NAMALWA (cell line): Measurements from ENCODE around the gene FGA.
"Not testable (repeated sequence)": the region's sequence is repeated elsewhere in the genome, so short reads cannot be mapped to it uniquely, and the experiment has no call there.

Source experiments
- DNase-seq: peaks from one replicate; pipeline ENCODE4 v3.0.0-alpha.2; 2015; ENCODE audit warnings: low spot score

Gene FGA

GRCh38 chr4:154606728-154607723, 16.5 kb upstream of the FGA start:
- no peak for DNase-seq

- no peak for DNase-seq
These were observed 14.2 kb upstream of the FGA start for GRCh38 chr4:154604696-154605200.

- DNase-seq, result no peak
These were observed 12.7 kb upstream of the FGA start for GRCh38 chr4:154603033-154603943.

GRCh38 chr4:154602404-154603020, 12.0 kb upstream of the FGA start:
- DNase-seq, result no peak

GRCh38 chr4:154597798-154598774, 7.5 kb upstream of the FGA start:
- DNase-seq, result no peak

- not testable (repeated sequence) for DNase-seq
These were observed 6.7 kb upstream of the FGA start for GRCh38 chr4:154597281-154597680.

GRCh38 chr4:154595807-154596206, 5.3 kb upstream of the FGA start:
- DNase-seq, result no peak

- not testable (repeated sequence) for DNase-seq
These were observed 3.8 kb upstream of the FGA start for GRCh38 chr4:154594343-154594742.

GRCh38 chr4:154593868-154594267, 3.3 kb upstream of the FGA start:
- DNase-seq, result no peak

- no peak for DNase-seq
These were observed 1.3 kb upstream of the FGA start for GRCh38 chr4:154591890-154592289.

GRCh38 chr4:154589296-154590197, 995 bp downstream of the FGA start:
- DNase-seq, result no peak

GRCh38 chr4:154588198-154588597, 2.3 kb downstream of the FGA start:
- no peak for DNase-seq

GRCh38 chr4:154586296-154587033, 4.1 kb downstream of the FGA start:
- no peak for DNase-seq

- no peak for DNase-seq
These were observed 5.0 kb downstream of the FGA start for GRCh38 chr4:154585369-154586018.

- DNase-seq, result no peak
These were observed 6.3 kb downstream of the FGA start for GRCh38 chr4:154584259-154584658.

- DNase-seq, result no peak
These were observed 6.9 kb downstream of the FGA start for GRCh38 chr4:154583677-154584076.

GRCh38 chr4:154583230-154583629, 7.3 kb downstream of the FGA start:
- no peak for DNase-seq

- DNase-seq, result no peak
These were observed 7.8 kb downstream of the FGA start for GRCh38 chr4:154582723-154583122.
